ENCODE data around the gene SPTLC3.

DNA sequence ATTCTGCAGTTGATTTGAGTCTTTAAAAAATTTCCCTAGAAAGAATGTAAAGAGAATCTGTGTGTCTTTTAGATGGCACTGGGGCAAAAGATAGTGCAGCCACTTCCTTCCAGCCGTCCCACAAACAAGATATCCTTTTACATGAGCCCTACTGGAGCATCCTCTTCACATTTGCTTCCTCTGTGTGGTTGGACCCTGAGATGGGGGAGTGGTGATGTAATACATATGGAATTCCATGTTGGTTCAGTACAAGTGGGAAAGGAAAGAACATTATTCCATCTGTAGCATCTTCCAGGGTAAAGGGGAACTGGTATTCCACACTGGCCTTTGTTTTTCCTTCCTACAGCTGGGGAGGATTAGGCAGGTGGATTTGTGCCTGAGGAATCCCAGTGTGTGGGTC lies 133.4 kb downstream of the SPTLC3 start:
- TF ChIP-seq, protein P1, sequence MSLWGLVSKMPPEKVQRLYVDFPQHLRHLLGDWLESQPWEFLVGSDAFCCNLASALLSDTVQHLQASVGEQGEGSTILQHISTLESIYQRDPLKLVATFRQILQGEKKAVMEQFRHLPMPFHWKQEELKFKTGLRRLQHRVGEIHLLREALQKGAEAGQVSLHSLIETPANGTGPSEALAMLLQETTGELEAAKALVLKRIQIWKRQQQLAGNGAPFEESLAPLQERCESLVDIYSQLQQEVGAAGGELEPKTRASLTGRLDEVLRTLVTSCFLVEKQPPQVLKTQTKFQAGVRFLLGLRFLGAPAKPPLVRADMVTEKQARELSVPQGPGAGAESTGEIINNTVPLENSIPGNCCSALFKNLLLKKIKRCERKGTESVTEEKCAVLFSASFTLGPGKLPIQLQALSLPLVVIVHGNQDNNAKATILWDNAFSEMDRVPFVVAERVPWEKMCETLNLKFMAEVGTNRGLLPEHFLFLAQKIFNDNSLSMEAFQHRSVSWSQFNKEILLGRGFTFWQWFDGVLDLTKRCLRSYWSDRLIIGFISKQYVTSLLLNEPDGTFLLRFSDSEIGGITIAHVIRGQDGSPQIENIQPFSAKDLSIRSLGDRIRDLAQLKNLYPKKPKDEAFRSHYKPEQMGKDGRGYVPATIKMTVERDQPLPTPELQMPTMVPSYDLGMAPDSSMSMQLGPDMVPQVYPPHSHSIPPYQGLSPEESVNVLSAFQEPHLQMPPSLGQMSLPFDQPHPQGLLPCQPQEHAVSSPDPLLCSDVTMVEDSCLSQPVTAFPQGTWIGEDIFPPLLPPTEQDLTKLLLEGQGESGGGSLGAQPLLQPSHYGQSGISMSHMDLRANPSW (CRISPR knock-in tag; IDR thresholded peaks at IDR 0.05; ENCODE audit: borderline replicate concordance) = no peak
- TF ChIP-seq SETDB1 (CRISPR knock-in tag; IDR thresholded peaks at IDR 0.05; ENCODE audit: borderline replicate concordance) = no peak
- TF ChIP-seq SMARCC2 (IDR thresholded peaks at IDR 0.05) = no peak
- TF ChIP-seq, protein P2, sequence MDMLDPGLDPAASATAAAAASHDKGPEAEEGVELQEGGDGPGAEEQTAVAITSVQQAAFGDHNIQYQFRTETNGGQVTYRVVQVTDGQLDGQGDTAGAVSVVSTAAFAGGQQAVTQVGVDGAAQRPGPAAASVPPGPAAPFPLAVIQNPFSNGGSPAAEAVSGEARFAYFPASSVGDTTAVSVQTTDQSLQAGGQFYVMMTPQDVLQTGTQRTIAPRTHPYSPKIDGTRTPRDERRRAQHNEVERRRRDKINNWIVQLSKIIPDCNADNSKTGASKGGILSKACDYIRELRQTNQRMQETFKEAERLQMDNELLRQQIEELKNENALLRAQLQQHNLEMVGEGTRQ (IDR thresholded peaks at IDR 0.05; ENCODE audit: low read depth, low read length) = no peak
- TF ChIP-seq, protein P2 (CRISPR knock-in tag; IDR thresholded peaks at IDR 0.05; ENCODE audit: borderline replicate concordance) = no peak
- TF ChIP-seq ZNF441 (CRISPR knock-in tag; IDR thresholded peaks at IDR 0.05; ENCODE audit: borderline replicate concordance) = no peak
- no peak for TF ChIP-seq MLLT10 (CRISPR knock-in tag; IDR thresholded peaks at IDR 0.05)
